Neural cell (in vitro differentiated cells): ENCODE results near the gene SPCS3. TPM values are rescaled to one million over a fixed set of nuclear protein-coding genes. Genes with fewer than 3 reads are reported as not detected.

Experiments
- H2AFZ ChIP-seq: fragments of 200-600, 300-800 bp; sonication (generic), shearing (Covaris generic); 2 replicates; pipeline ENCODE4 v1.6.0; 2014; ENCODE audit warnings: low read depth, mild to moderate bottlenecking, antibody characterized with exemption, low read length, moderate library complexity
- H3F3A ChIP-seq: fragments of 200-600 bp; shearing (Covaris generic); 2 replicates; pipeline ENCODE4 v1.6.1; 2016; ENCODE audit warnings: mild to moderate bottlenecking, moderate library complexity, mixed read lengths, antibody characterized with exemption, low read length; ENCODE audit not compliant: insufficient read depth, poor library complexity, severe bottlenecking
- H3K27ac ChIP-seq: fragments of 200-600, 300-800 bp; sonication (generic), shearing (Covaris generic); 2 replicates; pipeline ENCODE4 v1.5.1; 2014; ENCODE audit warnings: mild to moderate bottlenecking, low read length, moderate library complexity
- H3K27me3 ChIP-seq: fragments of 300-800, 200-600 bp; sonication (generic), shearing (Covaris generic); 2 replicates; pipeline ENCODE4 v1.6.0; 2014; ENCODE audit warnings: mild to moderate bottlenecking, low read depth, low read length, moderate library complexity; ENCODE audit not compliant: insufficient read depth
- H3K36me3 ChIP-seq: fragments of 300-800, 200-600 bp; sonication (generic), shearing (Covaris generic); 2 replicates; pipeline ENCODE4 v1.5.1; 2014; ENCODE audit warnings: mild to moderate bottlenecking, antibody characterized with exemption, low read length, moderate library complexity; ENCODE audit not compliant: insufficient read depth
- H3K4me2 ChIP-seq: fragments of 300-800, 200-600 bp; sonication (generic), shearing (Covaris generic); 2 replicates; pipeline ENCODE4 v1.6.0; 2014; ENCODE audit warnings: mild to moderate bottlenecking, low read length
- H3K4me3 ChIP-seq: fragments of 300-800, 200-600 bp; sonication (generic), shearing (Covaris generic); 2 replicates; pipeline ENCODE4 v1.5.1; 2014; ENCODE audit warnings: mild to moderate bottlenecking, low read length, moderate library complexity
- H3K79me2 ChIP-seq: fragments of 200-600 bp; shearing (Covaris generic); replicated peaks from 2 replicates; pipeline ENCODE4 v1.6.0; 2014; ENCODE audit warnings: mild to moderate bottlenecking, low read length, moderate library complexity; ENCODE audit not compliant: insufficient read depth
- H3K9ac ChIP-seq: fragments of 300-800, 200-600 bp; sonication (generic), shearing (Covaris generic); 2 replicates; pipeline ENCODE4 v1.6.1; 2016; ENCODE audit warnings: mild to moderate bottlenecking, low read length, mixed read lengths
- H3K9me2 ChIP-seq: fragments of 200-600 bp; shearing (Covaris generic); 2 replicates; pipeline ENCODE4 v1.6.1; 2016; ENCODE audit warnings: mild to moderate bottlenecking, low read length, mixed read lengths; ENCODE audit not compliant: insufficient read depth
- H3K9me3 ChIP-seq: fragments of 200-600, 300-800 bp; sonication (generic), shearing (Covaris generic); 2 replicates; pipeline ENCODE4 v1.6.1; 2016; ENCODE audit warnings: mild to moderate bottlenecking, mixed run types, low read length, moderate library complexity, mixed read lengths
- H4K20me1 ChIP-seq: fragments of 200-600 bp; shearing (Covaris generic); 2 replicates; pipeline ENCODE4 v1.6.1; 2016; ENCODE audit warnings: mild to moderate bottlenecking, mixed run types; ENCODE audit not compliant: insufficient read depth
- EP300 ChIP-seq: fragments of 450-650 bp; conservative IDR thresholded peaks from 2 replicates; pipeline ENCODE4 v1.6.1; 2014; ENCODE audit warnings: antibody characterized with exemption, mild to moderate bottlenecking, moderate library complexity; ENCODE audit not compliant: poor library complexity, severe bottlenecking
- EZH2 ChIP-seq: fragments of 200-600, 300-800 bp; shearing (Covaris generic), sonication (generic); IDR thresholded peaks from 2 replicates; pipeline ENCODE4 v1.6.1; 2014; ENCODE audit warnings: antibody characterized with exemption, low read length, borderline replicate concordance, mild to moderate bottlenecking; ENCODE audit not compliant: insufficient read depth, poor library complexity, severe bottlenecking
- MXI1 ChIP-seq: fragments of 450-650 bp; conservative IDR thresholded peaks from 2 replicates; pipeline ENCODE4 v1.6.1; 2014; ENCODE audit warnings: antibody characterized with exemption, mild to moderate bottlenecking; ENCODE audit not compliant: poor library complexity, severe bottlenecking
- POLR2AphosphoS5 ChIP-seq: IDR thresholded peaks from 2 replicates; pipeline ENCODE4 v1.6.1; 2012
- RAD21 ChIP-seq: fragments of 450-650 bp; conservative IDR thresholded peaks from 2 replicates; pipeline ENCODE4 v1.6.1; 2014; ENCODE audit warnings: antibody characterized with exemption, mild to moderate bottlenecking, moderate library complexity
- REST ChIP-seq: IDR thresholded peaks from 2 replicates; pipeline ENCODE4 v1.6.1; 2012; ENCODE audit warnings: borderline replicate concordance
- SMC3 ChIP-seq: fragments of 450-650 bp; conservative IDR thresholded peaks from 2 replicates; pipeline ENCODE4 v1.6.1; 2014; ENCODE audit warnings: antibody characterized with exemption, mild to moderate bottlenecking, moderate library complexity; ENCODE audit not compliant: poor library complexity
- TAF1 ChIP-seq: IDR thresholded peaks from 2 replicates; pipeline ENCODE4 v1.6.1; 2012; ENCODE audit warnings: low read depth
- polyA plus RNA-seq: library from polyadenylated mRNA; depleted of rRNA; stranded (reverse); fragments of >200 nt; gene quantifications from 2 replicates; pipeline ENCODE4 v1.2.3, GENCODE V29; 2014
- TF ChIP-seq, protein P1 (sequence below): fragments of 450-650 bp; IDR thresholded peaks from 2 replicates; pipeline ENCODE4 v1.5.1; 2014; ENCODE audit warnings: antibody characterized with exemption, mild to moderate bottlenecking, moderate library complexity; ENCODE audit not compliant: poor library complexity, severe bottlenecking

SPCS3 gene
- polyA plus RNA-seq, 1 donor from 2014 or later = 104 TPM

DNA sequence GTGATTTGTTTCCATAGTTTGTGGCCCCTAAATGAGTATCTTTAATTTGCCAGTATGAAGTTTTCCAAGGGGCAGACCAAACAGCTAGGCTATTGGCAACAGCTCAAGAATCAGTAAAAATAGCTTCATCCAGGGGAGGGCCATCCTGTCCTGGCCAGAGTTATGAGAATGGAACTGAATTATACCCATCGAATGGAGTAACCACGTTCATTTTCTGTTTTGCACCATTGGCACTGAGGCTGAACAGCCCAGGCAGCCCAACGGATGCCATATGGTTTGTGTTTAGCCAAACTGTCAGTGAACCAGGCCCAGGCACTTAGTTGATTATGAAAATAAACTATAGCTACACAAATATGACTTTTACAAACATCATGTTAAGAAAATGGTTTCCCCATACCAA lies 33.0 kb upstream of the SPCS3 start:
- Histone ChIP-seq H4K20me1 (no peaks in the 10 kb centered on the region), H3K27me3 (no peaks in the 10 kb centered on the region), H3K36me3 (no peaks in the 10 kb centered on the region), H3K4me3 (no peak overlapping the region), H3K27ac (no peak overlapping the region), H3K9me2 (no peaks in the 10 kb centered on the region), H3K79me2 (no peaks in the 10 kb centered on the region), H3K9ac (no peak overlapping the region), H3F3A (no peaks in the 10 kb centered on the region), H3K9me3 (no peaks in the 10 kb centered on the region), H2AFZ (no peak overlapping the region), H3K4me2 (no peak overlapping the region)
- TF ChIP-seq REST (no peak), POLR2AphosphoS5 (no peak), RAD21 (no peak), MXI1 (no peak), SMC3 (no peak), EP300 (no peak), EZH2 (no peak), TAF1 (no peak)
- TF ChIP-seq, protein P1, sequence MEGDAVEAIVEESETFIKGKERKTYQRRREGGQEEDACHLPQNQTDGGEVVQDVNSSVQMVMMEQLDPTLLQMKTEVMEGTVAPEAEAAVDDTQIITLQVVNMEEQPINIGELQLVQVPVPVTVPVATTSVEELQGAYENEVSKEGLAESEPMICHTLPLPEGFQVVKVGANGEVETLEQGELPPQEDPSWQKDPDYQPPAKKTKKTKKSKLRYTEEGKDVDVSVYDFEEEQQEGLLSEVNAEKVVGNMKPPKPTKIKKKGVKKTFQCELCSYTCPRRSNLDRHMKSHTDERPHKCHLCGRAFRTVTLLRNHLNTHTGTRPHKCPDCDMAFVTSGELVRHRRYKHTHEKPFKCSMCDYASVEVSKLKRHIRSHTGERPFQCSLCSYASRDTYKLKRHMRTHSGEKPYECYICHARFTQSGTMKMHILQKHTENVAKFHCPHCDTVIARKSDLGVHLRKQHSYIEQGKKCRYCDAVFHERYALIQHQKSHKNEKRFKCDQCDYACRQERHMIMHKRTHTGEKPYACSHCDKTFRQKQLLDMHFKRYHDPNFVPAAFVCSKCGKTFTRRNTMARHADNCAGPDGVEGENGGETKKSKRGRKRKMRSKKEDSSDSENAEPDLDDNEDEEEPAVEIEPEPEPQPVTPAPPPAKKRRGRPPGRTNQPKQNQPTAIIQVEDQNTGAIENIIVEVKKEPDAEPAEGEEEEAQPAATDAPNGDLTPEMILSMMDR = no peak

- Histone ChIP-seq H3K27ac (no peak overlapping the region), H3K36me3 (no peaks in the 10 kb centered on the region), H2AFZ (no peak overlapping the region), H3F3A (no peaks in the 10 kb centered on the region), H3K9me2 (no peaks in the 10 kb centered on the region), H3K79me2 (no peaks in the 10 kb centered on the region), H3K4me2 (no peak overlapping the region), H3K4me3 (no peak overlapping the region), H3K27me3 (no peaks in the 10 kb centered on the region), H3K9me3 (no peaks in the 10 kb centered on the region), H4K20me1 (no peaks in the 10 kb centered on the region), H3K9ac (no peak overlapping the region)
- TF ChIP-seq TAF1 = no peak
Measured at GRCh38 chr4:176287546-176287945, 32.2 kb upstream of the SPCS3 start.

- no peaks in the 10 kb centered on the region for H3K9me3 ChIP-seq
- no peak overlapping the region for H3K4me2 ChIP-seq
- H2AFZ ChIP-seq = no peak overlapping the region
- TF ChIP-seq EP300 (no peak), POLR2AphosphoS5 (no peak), MXI1 (no peak), EZH2 (no peak), SMC3 (no peak), TAF1 (no peak), RAD21 (no peak), REST (no peak)
- TF ChIP-seq, protein P1 = no peak
- no peaks in the 10 kb centered on the region for H3K27me3 ChIP-seq
- no peaks in the 10 kb centered on the region for H3K79me2 ChIP-seq
- no peaks in the 10 kb centered on the region for H3K9me2 ChIP-seq
- H3K27ac ChIP-seq = no peak overlapping the region
- H3K36me3 ChIP-seq = no peaks in the 10 kb centered on the region
- H4K20me1 ChIP-seq = no peaks in the 10 kb centered on the region
- no peak overlapping the region for H3K4me3 ChIP-seq
- no peak overlapping the region for H3K9ac ChIP-seq
- H3F3A ChIP-seq = no peaks in the 10 kb centered on the region
Measured at GRCh38 chr4:176288020-176288419, 31.7 kb upstream of the SPCS3 start.
